Body of pancreas (tissue), 4 donors: Measurements from ENCODE around the gene TBL2.

Experiments
- POLR2A ChIP-seq, 3 donors: fragments of 450-650 bp; IDR thresholded peaks; one replicate each; pipeline ENCODE4 v1.6.1; 2016; ENCODE audit warnings: antibody characterized with exemption in 3 of 3, mild to moderate bottlenecking in 2 of 3
- TF ChIP-seq, protein P1 (sequence below), 7 experiments: fragments of 450-650 bp in 4 of 7; fragments of 200-600 bp in 3 of 7; sonication (generic) in 3 of 7; IDR thresholded peaks; one replicate each; pipeline ENCODE4 v1.5.1; 2016 to 2019; ENCODE audit warnings: antibody characterized with exemption in 7 of 7

DNA sequence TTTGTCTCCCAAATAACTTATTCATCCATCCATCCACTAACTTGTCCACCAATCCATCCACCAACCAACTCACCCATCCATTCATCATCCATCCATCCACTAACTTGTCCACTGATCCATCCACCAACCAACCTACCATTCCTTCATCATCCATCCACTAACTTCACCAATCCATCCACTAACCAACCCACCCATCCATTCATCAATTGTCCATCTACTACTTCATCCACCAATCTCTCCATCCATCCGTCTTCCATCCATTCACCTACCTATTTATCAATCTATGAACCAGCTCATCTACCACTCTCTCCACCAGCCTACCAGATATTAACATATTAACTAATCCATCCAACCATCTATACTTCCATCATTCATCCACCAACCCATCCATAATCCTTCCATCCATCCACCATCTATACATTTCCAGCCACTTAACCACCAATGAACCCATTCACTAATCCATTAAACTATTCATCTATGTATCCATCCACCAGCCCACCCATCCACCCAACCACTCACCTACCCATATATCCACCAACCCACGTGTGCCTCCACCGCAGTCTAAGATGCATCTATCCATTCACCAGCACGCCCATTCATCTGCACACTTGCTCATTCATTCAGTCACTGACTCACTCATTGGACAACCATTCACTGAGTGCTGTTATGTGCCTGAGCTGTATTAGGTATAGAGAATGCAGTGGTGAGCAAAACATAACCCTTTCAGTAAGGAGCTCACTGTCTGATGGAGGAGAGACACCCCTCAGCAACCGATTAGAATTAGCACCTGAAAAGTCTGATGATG, 19.8 kb upstream of the TBL2 start:
- TF ChIP-seq, protein P1, sequence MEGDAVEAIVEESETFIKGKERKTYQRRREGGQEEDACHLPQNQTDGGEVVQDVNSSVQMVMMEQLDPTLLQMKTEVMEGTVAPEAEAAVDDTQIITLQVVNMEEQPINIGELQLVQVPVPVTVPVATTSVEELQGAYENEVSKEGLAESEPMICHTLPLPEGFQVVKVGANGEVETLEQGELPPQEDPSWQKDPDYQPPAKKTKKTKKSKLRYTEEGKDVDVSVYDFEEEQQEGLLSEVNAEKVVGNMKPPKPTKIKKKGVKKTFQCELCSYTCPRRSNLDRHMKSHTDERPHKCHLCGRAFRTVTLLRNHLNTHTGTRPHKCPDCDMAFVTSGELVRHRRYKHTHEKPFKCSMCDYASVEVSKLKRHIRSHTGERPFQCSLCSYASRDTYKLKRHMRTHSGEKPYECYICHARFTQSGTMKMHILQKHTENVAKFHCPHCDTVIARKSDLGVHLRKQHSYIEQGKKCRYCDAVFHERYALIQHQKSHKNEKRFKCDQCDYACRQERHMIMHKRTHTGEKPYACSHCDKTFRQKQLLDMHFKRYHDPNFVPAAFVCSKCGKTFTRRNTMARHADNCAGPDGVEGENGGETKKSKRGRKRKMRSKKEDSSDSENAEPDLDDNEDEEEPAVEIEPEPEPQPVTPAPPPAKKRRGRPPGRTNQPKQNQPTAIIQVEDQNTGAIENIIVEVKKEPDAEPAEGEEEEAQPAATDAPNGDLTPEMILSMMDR (IDR thresholded peaks at IDR 0.05): no peak
- TF ChIP-seq POLR2A (IDR thresholded peaks at IDR 0.05): no peak
